Vagina (tissue), 2 donors: ENCODE data around the gene DCC. TPM values are rescaled to one million over a fixed set of nuclear protein-coding genes. Genes with fewer than 3 reads are reported as not detected.

Experiments used
- DNase-seq, 2 donors: peaks; one replicate each; pipeline ENCODE4 v3.0.0-alpha.2; 2017; ENCODE audit errors: extremely low spot score in 2 of 2
- H3K27ac ChIP-seq: fragments of 200-600 bp; sonication (generic); one replicate; pipeline ENCODE4 v1.5.1; 2019
- H3K27me3 ChIP-seq: fragments of 200-600 bp; sonication (generic); one replicate; pipeline ENCODE4 v1.5.1; 2019
- H3K36me3 ChIP-seq, 2 donors: fragments of 200-600 bp; sonication (generic); one replicate each; pipeline ENCODE4 v1.5.1; 2017 to 2019
- H3K4me1 ChIP-seq: fragments of 200-600 bp; sonication (generic); one replicate; pipeline ENCODE4 v1.5.1; 2019
- H3K4me3 ChIP-seq, 2 donors: fragments of 200-600 bp; sonication (generic); 1 replicate in 1 of 2; 2 replicates in 1 of 2; pipeline ENCODE4 v1.5.1; 2016 to 2019
- H3K9me3 ChIP-seq: fragments of 200-600 bp; sonication (generic); one replicate; pipeline ENCODE4 v1.5.1; 2019
- POLR2A ChIP-seq, 2 donors: fragments of 450-650 bp; IDR thresholded peaks; one replicate each; pipeline ENCODE4 v1.6.1; 2017; ENCODE audit warnings: antibody characterized with exemption in 2 of 2, mild to moderate bottlenecking in 2 of 2, moderate library complexity in 2 of 2
- POLR2AphosphoS5 ChIP-seq, 2 donors: sonication (generic); formaldehyde crosslinking; IDR thresholded peaks; one replicate each; pipeline ENCODE4 v1.9.0; 2017; ENCODE audit warnings: antibody characterized with exemption in 2 of 2, mild to moderate bottlenecking in 2 of 2, low read depth in 1 of 2; ENCODE audit not compliant: insufficient read depth in 1 of 2
- intact Hi-C: fragments of 100-400 bp; cut with DNase I; formaldehyde crosslinking; loops from one replicate; pipeline ENCODE4 v1.15.1; 2023
- total RNA-seq: library from RNA; depleted of rRNA; stranded (reverse); fragments of >200 nt; gene quantifications from one replicate; pipeline ENCODE4 v1.2.3, GENCODE V29; 2016
- TF ChIP-seq, protein P1 (sequence below), 3 experiments: fragments of 450-650 bp in 2 of 3; fragments of 200-600 bp in 1 of 3; sonication (generic) in 1 of 3; IDR thresholded peaks; one replicate each; pipeline ENCODE4 v1.5.1; 2017 to 2019; ENCODE audit warnings: antibody characterized with exemption in 3 of 3, mild to moderate bottlenecking in 2 of 3, moderate library complexity in 2 of 3

Gene DCC
- total RNA-seq, 1 donor from 2014 or later: not detected

DNA sequence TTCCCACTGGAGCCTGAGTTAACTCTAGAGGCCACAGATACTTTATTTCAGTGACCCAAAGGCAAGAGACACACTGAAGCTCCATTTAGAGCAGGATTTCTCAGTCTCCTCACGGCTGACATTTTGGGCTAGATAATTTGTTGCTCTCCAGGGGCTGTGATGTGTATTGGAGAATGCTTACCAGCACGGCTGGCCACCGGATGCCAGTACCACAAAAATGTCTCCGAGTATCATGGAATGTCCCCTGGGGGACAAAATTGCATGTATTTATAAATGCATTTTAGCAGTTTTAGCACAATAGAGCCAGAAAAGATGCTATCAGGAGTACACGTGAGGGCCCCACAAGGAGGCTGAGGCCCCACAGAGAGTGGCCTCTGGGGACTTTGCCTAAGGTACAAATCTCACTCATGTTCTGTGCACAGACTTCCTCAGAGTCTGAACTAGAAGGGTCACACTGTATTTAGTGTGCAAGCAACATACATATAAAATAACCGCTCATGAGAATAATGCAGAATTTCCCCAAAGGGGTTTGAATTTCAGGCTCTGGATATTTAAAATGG lies 20.5 kb upstream of the DCC start:
- no peak for DNase-seq
- H3K9me3 ChIP-seq: no peaks in the 10 kb centered on the region
- H3K4me1 ChIP-seq: no peaks in the 10 kb centered on the region
- intact Hi-C loops: no loop called here
- H3K36me3 ChIP-seq: no peaks in the 10 kb centered on the region
- H3K27ac ChIP-seq: no peak overlapping the region
- TF ChIP-seq, protein P1, sequence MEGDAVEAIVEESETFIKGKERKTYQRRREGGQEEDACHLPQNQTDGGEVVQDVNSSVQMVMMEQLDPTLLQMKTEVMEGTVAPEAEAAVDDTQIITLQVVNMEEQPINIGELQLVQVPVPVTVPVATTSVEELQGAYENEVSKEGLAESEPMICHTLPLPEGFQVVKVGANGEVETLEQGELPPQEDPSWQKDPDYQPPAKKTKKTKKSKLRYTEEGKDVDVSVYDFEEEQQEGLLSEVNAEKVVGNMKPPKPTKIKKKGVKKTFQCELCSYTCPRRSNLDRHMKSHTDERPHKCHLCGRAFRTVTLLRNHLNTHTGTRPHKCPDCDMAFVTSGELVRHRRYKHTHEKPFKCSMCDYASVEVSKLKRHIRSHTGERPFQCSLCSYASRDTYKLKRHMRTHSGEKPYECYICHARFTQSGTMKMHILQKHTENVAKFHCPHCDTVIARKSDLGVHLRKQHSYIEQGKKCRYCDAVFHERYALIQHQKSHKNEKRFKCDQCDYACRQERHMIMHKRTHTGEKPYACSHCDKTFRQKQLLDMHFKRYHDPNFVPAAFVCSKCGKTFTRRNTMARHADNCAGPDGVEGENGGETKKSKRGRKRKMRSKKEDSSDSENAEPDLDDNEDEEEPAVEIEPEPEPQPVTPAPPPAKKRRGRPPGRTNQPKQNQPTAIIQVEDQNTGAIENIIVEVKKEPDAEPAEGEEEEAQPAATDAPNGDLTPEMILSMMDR (IDR thresholded peaks at IDR 0.05): no peak
- TF ChIP-seq POLR2AphosphoS5 (IDR thresholded peaks at IDR 0.05; ENCODE audit: insufficient read depth in 1 of 2, low read depth in 1 of 2) (no peak), POLR2A (IDR thresholded peaks at IDR 0.05) (no peak)
- H3K27me3 ChIP-seq: no peaks in the 10 kb centered on the region
- H3K4me3 ChIP-seq: no peak overlapping the region

DNA sequence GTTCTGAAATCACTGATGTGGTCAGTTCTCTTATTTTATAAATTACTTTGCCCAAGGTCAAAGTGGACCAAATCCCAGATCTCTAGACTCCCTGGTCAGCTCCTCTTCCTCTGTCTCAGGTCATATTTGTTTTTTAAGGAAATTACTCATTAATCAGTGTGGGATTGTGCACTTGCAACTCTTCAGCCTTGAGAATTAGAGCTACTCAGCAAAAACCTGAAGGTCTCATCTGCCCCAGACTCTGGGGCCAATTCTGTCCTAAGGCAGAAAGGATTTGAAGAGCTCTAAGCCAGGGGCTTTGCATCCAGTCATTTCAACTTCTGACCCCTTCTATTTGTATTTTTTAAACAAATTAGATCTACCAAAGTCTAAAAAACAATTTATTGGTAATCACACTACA lies 17.7 kb upstream of the DCC start:
- no peak overlapping the region for H3K27ac ChIP-seq
- no peaks in the 10 kb centered on the region for H3K4me1 ChIP-seq
- H3K9me3 ChIP-seq: no peaks in the 10 kb centered on the region
- DNase-seq: no peak
- intact Hi-C loops: no loop called here
- H3K27me3 ChIP-seq: no peaks in the 10 kb centered on the region
- H3K36me3 ChIP-seq: no peaks in the 10 kb centered on the region
- H3K4me3 ChIP-seq: no peak overlapping the region
- TF ChIP-seq POLR2A (IDR thresholded peaks at IDR 0.05) (no peak), POLR2AphosphoS5 (IDR thresholded peaks at IDR 0.05; ENCODE audit: insufficient read depth in 1 of 2, low read depth in 1 of 2) (no peak)
- TF ChIP-seq, protein P1 (IDR thresholded peaks at IDR 0.05): no peak

DNA sequence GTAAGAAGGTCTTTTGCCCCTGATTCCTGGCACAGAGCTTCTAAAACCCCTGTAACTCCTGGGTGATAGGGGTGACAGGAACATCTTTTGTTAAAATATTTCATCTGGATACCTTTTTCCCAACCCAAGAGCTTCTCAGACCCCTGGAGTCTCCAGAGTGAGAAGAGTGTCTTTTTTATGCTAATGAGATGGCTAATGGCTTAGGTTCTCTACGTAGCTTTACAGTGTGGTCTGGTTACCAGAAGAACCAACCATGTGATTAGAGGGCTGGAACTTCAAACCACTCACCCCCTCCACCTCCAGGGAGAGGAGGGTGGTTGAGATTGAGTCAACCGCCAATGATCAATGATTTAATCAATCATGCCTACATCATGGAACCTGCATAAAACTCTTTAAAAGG lies 16.2 kb upstream of the DCC start:
- no peaks in the 10 kb centered on the region for H3K4me1 ChIP-seq
- H3K9me3 ChIP-seq: no peaks in the 10 kb centered on the region
- H3K36me3 ChIP-seq: no peaks in the 10 kb centered on the region
- no peaks in the 10 kb centered on the region for H3K27me3 ChIP-seq
- TF ChIP-seq, protein P1 (IDR thresholded peaks at IDR 0.05): no peak
- no peak for TF ChIP-seq POLR2AphosphoS5 (IDR thresholded peaks at IDR 0.05; ENCODE audit: insufficient read depth in 1 of 2, low read depth in 1 of 2)
- no peak for TF ChIP-seq POLR2A (IDR thresholded peaks at IDR 0.05)
- no peak for DNase-seq
- intact Hi-C loops: no loop called here
- H3K27ac ChIP-seq: no peak overlapping the region
- H3K4me3 ChIP-seq: no peak overlapping the region

DNA sequence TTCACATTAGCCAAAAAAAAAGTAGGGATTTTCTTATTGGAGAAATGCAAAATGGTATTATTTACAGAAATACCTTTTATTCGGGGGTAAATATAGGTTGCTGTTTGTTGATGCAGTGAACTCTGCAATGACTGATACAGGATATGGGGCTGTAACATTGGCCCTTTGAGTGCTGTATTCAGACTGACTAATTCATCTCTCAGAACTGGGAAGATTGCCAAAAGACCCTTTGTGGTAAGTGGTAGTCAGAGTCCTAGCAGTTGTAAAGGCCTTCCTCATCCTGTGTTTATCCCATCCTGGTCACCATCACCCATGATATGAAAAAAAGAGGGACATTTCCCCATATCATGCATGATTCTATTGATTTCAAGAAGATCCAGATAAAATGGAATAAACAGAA lies 14.0 kb upstream of the DCC start:
- intact Hi-C loops: no loop called here
- H3K9me3 ChIP-seq: no peaks in the 10 kb centered on the region
- TF ChIP-seq, protein P1 (IDR thresholded peaks at IDR 0.05): no peak
- TF ChIP-seq POLR2AphosphoS5 (IDR thresholded peaks at IDR 0.05; ENCODE audit: insufficient read depth in 1 of 2, low read depth in 1 of 2) (no peak), POLR2A (IDR thresholded peaks at IDR 0.05) (no peak)
- H3K4me3 ChIP-seq: no peak overlapping the region
- no peaks in the 10 kb centered on the region for H3K27me3 ChIP-seq
- no peak overlapping the region for H3K27ac ChIP-seq
- no peaks in the 10 kb centered on the region for H3K36me3 ChIP-seq
- no peak for DNase-seq
- H3K4me1 ChIP-seq: no peaks in the 10 kb centered on the region

DNA sequence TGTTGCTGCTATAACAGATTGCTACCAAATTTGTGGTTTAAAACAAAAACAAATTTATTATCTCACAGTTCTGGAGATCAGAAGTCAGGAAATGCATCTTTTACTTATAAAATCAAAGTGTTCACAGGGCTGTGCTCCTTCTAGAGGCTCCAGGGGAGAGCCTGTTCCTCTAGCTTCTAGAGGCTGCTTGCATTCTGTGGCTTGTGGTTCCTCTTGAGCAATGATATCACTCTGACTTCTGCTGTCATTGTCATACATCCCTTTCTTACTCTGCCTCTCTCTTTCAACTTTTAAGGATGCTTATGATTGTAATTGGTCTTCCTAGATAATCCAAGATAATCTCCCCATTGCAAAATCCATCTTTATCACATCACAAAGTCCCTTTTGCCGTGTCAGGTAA lies 6.1 kb upstream of the DCC start:
- no peak for DNase-seq
- Histone ChIP-seq H3K27me3 (no peaks in the 10 kb centered on the region), H3K4me3 (no peak overlapping the region), H3K27ac (no peak overlapping the region), H3K36me3 (no peaks in the 10 kb centered on the region), H3K9me3 (no peaks in the 10 kb centered on the region), H3K4me1 (no peaks in the 10 kb centered on the region)
- TF ChIP-seq, protein P1 (IDR thresholded peaks at IDR 0.05): no peak
- TF ChIP-seq POLR2A (IDR thresholded peaks at IDR 0.05) (no peak), POLR2AphosphoS5 (IDR thresholded peaks at IDR 0.05; ENCODE audit: insufficient read depth in 1 of 2, low read depth in 1 of 2) (no peak)
- intact Hi-C loops: no loop called here
